GM12875 (cell line): ENCODE measurements around the gene SLC17A7.

Experiments
- H3K4me3 ChIP-seq: one replicate; pipeline ENCODE4 v1.5.1; 2011; ENCODE audit warnings: low read depth, low read length, control low read depth
- CTCF ChIP-seq: IDR thresholded peaks from 2 replicates; pipeline ENCODE4 v1.5.1; 2011; ENCODE audit warnings: low read depth, mild to moderate bottlenecking, control low read depth, inconsistent platforms, low read length, moderate library complexity, borderline replicate concordance; ENCODE audit not compliant: insufficient read depth

Gene SLC17A7

GRCh38 chr19:49382639-49383038 lies 58.7 kb downstream of the SLC17A7 start:
- no peak overlapping the region for H3K4me3 ChIP-seq
- no peak for TF ChIP-seq CTCF

GRCh38 chr19:49380391-49380790 lies 60.9 kb downstream of the SLC17A7 start:
- no peak overlapping the region for H3K4me3 ChIP-seq
- TF ChIP-seq CTCF, result no peak
